ENCODE measurements around the gene OSR1. TPM values are rescaled to one million over a fixed set of nuclear protein-coding genes. Genes with fewer than 3 reads are reported as not detected.
"Not testable (repeated sequence)": the region's sequence is repeated elsewhere in the genome, so short reads cannot be mapped to it uniquely, and the experiment has no call there.

OSR1 gene
- total RNA-seq: not detected

GRCh38 chr2:19358242-19359020, at the start of gene OSR1:
TSS of gene OSR1 (minus strand) at chr2:19358623. CDS start at chr2:19353805, 4,818 bp downstream.
- Mint-ChIP-seq H3K4me1 (ENCODE audit: low read depth) (peaks cover 50% of the 10 kb centered on the region), H3K36me3 (ENCODE audit: insufficient read depth in 2 of 2) (no peaks in the 10 kb centered on the region), H3K27ac (no peak within 1 kb of the TSS), H3K27me3 (ENCODE audit: low read depth) (peaks cover 86% of the 10 kb centered on the region), H3K4me3 (peak within 1 kb of the TSS; percentile 72 to 77), H3K9me3 (no peaks in the 10 kb centered on the region)
- ATAC-seq (replicated peaks in 1 of 2) (peak; percentile 35), DNase-seq (no peak)

GRCh38 chr2:19403785-19404184, 45.4 kb upstream of the OSR1 start:
- Mint-ChIP-seq H3K27me3 (ENCODE audit: low read depth) (peaks cover 12% of the 10 kb centered on the region), H3K27ac (no peak overlapping the region), H3K9me3 (no peaks in the 10 kb centered on the region), H3K36me3 (ENCODE audit: insufficient read depth in 2 of 2) (no peaks in the 10 kb centered on the region), H3K4me3 (no peak overlapping the region), H3K4me1 (ENCODE audit: low read depth) (no peaks in the 10 kb centered on the region)
- DNase-seq: no peak
- ATAC-seq (replicated peaks in 1 of 2): no peak

GRCh38 chr2:19392191-19392590, 33.8 kb upstream of the OSR1 start:
- Mint-ChIP-seq H3K27me3 (ENCODE audit: low read depth) (peaks cover 17% of the 10 kb centered on the region), H3K4me1 (ENCODE audit: low read depth) (no peaks in the 10 kb centered on the region), H3K9me3 (no peaks in the 10 kb centered on the region), H3K27ac (no peak overlapping the region), H3K36me3 (ENCODE audit: insufficient read depth in 2 of 2) (peaks cover 0 to 1% of the 10 kb centered on the region in 2 donors), H3K4me3 (no peak overlapping the region)
- DNase-seq (no peak), ATAC-seq (replicated peaks in 1 of 2) (no peak)

GRCh38 chr2:19389469-19389868, 31.0 kb upstream of the OSR1 start:
- H3K4me1 Mint-ChIP-seq (ENCODE audit: low read depth); H3K27ac Mint-ChIP-seq; H3K9me3 Mint-ChIP-seq; H3K4me3 Mint-ChIP-seq; H3K36me3 Mint-ChIP-seq (ENCODE audit: insufficient read depth in 2 of 2); ATAC-seq (replicated peaks in 1 of 2); DNase-seq: not testable (repeated sequence)
- peaks cover 18% of the 10 kb centered on the region for H3K27me3 Mint-ChIP-seq (ENCODE audit: low read depth)

GRCh38 chr2:19380532-19380931, 22.1 kb upstream of the OSR1 start:
- DNase-seq: no peak
- Mint-ChIP-seq H3K4me1 (ENCODE audit: low read depth) (no peaks in the 10 kb centered on the region), H3K4me3 (no peak overlapping the region), H3K27me3 (ENCODE audit: low read depth) (peaks cover 29% of the 10 kb centered on the region), H3K9me3 (peaks cover 1 to 2% of the 10 kb centered on the region in 2 donors), H3K27ac (no peak overlapping the region), H3K36me3 (ENCODE audit: insufficient read depth in 2 of 2) (peaks cover 0 to 1% of the 10 kb centered on the region in 2 donors)
- ATAC-seq (replicated peaks in 1 of 2): no peak

GRCh38 chr2:19378939-19379338, 20.5 kb upstream of the OSR1 start:
- Mint-ChIP-seq H3K9me3 (peaks cover 0 to 1% of the 10 kb centered on the region in 2 donors), H3K27ac (no peak overlapping the region), H3K27me3 (ENCODE audit: low read depth) (peaks cover 37% of the 10 kb centered on the region), H3K4me3 (no peak overlapping the region), H3K36me3 (ENCODE audit: insufficient read depth in 2 of 2) (no peaks in the 10 kb centered on the region), H3K4me1 (ENCODE audit: low read depth) (no peaks in the 10 kb centered on the region)
- ATAC-seq (replicated peaks in 1 of 2) (no peak), DNase-seq (no peak)

- peaks cover 42% of the 10 kb centered on the region for H3K27me3 Mint-ChIP-seq (ENCODE audit: low read depth)
- no peaks in the 10 kb centered on the region for H3K4me1 Mint-ChIP-seq (ENCODE audit: low read depth)
- H3K9me3 Mint-ChIP-seq: peaks cover 0 to 1% of the 10 kb centered on the region in 2 donors
- ATAC-seq (replicated peaks in 1 of 2): no peak
- DNase-seq: no peak
- no peaks in the 10 kb centered on the region for H3K36me3 Mint-ChIP-seq (ENCODE audit: insufficient read depth in 2 of 2)
- no peak overlapping the region for H3K4me3 Mint-ChIP-seq
- H3K27ac Mint-ChIP-seq: no peak overlapping the region
Measured at GRCh38 chr2:19377717-19378116, 19.3 kb upstream of the OSR1 start.

- no peak overlapping the region for H3K27ac Mint-ChIP-seq
- H3K4me1 Mint-ChIP-seq (ENCODE audit: low read depth): no peaks in the 10 kb centered on the region
- ATAC-seq (replicated peaks in 1 of 2): no peak
- H3K9me3 Mint-ChIP-seq: peaks cover 0 to 1% of the 10 kb centered on the region in 2 donors
- peaks cover 53% of the 10 kb centered on the region for H3K27me3 Mint-ChIP-seq (ENCODE audit: low read depth)
- no peak overlapping the region for H3K4me3 Mint-ChIP-seq
- DNase-seq: no peak
- H3K36me3 Mint-ChIP-seq (ENCODE audit: insufficient read depth in 2 of 2): no peaks in the 10 kb centered on the region
Measured at GRCh38 chr2:19373352-19373751, 14.9 kb upstream of the OSR1 start.

GRCh38 chr2:19371996-19372582, 13.7 kb upstream of the OSR1 start:
- Mint-ChIP-seq H3K36me3 (ENCODE audit: insufficient read depth in 2 of 2) (no peaks in the 10 kb centered on the region), H3K4me1 (ENCODE audit: low read depth) (no peaks in the 10 kb centered on the region), H3K4me3 (no peak overlapping the region), H3K27me3 (ENCODE audit: low read depth) (peaks cover 48% of the 10 kb centered on the region), H3K27ac (no peak overlapping the region), H3K9me3 (peaks cover 0 to 1% of the 10 kb centered on the region in 2 donors)
- ATAC-seq (replicated peaks in 1 of 2) (no peak), DNase-seq (no peak)

GRCh38 chr2:19369341-19369955, 11.0 kb upstream of the OSR1 start:
- H3K36me3 Mint-ChIP-seq (ENCODE audit: insufficient read depth in 2 of 2): no peaks in the 10 kb centered on the region
- H3K9me3 Mint-ChIP-seq: no peaks in the 10 kb centered on the region
- H3K27me3 Mint-ChIP-seq (ENCODE audit: low read depth): peaks cover 44% of the 10 kb centered on the region
- no peak overlapping the region for H3K4me3 Mint-ChIP-seq
- ATAC-seq (replicated peaks in 1 of 2): no peak
- H3K4me1 Mint-ChIP-seq (ENCODE audit: low read depth): no peaks in the 10 kb centered on the region
- H3K27ac Mint-ChIP-seq: no peak overlapping the region
- no peak for DNase-seq

- peaks cover 1% of the 10 kb centered on the region for H3K4me1 Mint-ChIP-seq (ENCODE audit: low read depth)
- no peak for ATAC-seq (replicated peaks in 1 of 2)
- no peak overlapping the region for H3K27ac Mint-ChIP-seq
- H3K27me3 Mint-ChIP-seq (ENCODE audit: low read depth): peaks cover 44% of the 10 kb centered on the region
- no peaks in the 10 kb centered on the region for H3K9me3 Mint-ChIP-seq
- H3K4me3 Mint-ChIP-seq: no peak overlapping the region
- H3K36me3 Mint-ChIP-seq (ENCODE audit: insufficient read depth in 2 of 2): no peaks in the 10 kb centered on the region
- DNase-seq: no peak
Measured at GRCh38 chr2:19368760-19369159, 10.3 kb upstream of the OSR1 start.

GRCh38 chr2:19367326-19367725, 8.9 kb upstream of the OSR1 start:
- Mint-ChIP-seq H3K4me3 (no peak overlapping the region), H3K4me1 (ENCODE audit: low read depth) (peaks cover 16% of the 10 kb centered on the region), H3K27ac (no peak overlapping the region), H3K27me3 (ENCODE audit: low read depth) (peaks cover 51% of the 10 kb centered on the region), H3K9me3 (no peaks in the 10 kb centered on the region), H3K36me3 (ENCODE audit: insufficient read depth in 2 of 2) (no peaks in the 10 kb centered on the region)
- DNase-seq (no peak), ATAC-seq (replicated peaks in 1 of 2) (no peak)

GRCh38 chr2:19365126-19365525, 6.7 kb upstream of the OSR1 start:
- ATAC-seq (replicated peaks in 1 of 2) (no peak), DNase-seq (no peak)
- H3K27me3 Mint-ChIP-seq (ENCODE audit: low read depth): peaks cover 63% of the 10 kb centered on the region
- no peak overlapping the region for H3K4me3 Mint-ChIP-seq
- H3K9me3 Mint-ChIP-seq: no peaks in the 10 kb centered on the region
- H3K27ac Mint-ChIP-seq: no peak overlapping the region
- peaks cover 32% of the 10 kb centered on the region for H3K4me1 Mint-ChIP-seq (ENCODE audit: low read depth)
- H3K36me3 Mint-ChIP-seq (ENCODE audit: insufficient read depth in 2 of 2): no peaks in the 10 kb centered on the region
